ENCODE data around the gene LIPE. TPM values are rescaled to one million over a fixed set of nuclear protein-coding genes. Genes with fewer than 3 reads are reported as not detected.

Gene LIPE
- total RNA-seq, 1 experiment from 2014 or later: not detected

DNA sequence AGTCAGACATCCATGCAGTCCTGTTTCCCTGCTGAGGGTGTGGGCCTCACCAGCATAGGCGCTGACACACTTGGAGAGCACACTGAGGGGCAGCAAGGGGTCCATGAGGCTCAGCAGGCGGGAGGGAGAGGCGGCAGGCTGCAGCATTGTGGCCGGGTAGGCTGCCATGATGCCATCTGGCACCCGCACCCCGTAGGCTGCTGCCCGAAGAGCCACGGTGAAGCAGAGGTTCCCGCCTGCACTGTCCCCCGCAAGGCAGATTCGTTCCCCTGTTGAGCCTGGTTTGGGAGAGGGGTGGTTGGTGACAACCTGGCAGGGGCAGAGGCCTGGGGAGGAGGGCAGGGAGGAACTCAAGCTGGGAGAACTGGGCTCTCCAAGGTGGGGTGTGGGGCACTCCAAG lies 21.1 kb downstream of the LIPE start:
- no peak for DNase-seq

DNA sequence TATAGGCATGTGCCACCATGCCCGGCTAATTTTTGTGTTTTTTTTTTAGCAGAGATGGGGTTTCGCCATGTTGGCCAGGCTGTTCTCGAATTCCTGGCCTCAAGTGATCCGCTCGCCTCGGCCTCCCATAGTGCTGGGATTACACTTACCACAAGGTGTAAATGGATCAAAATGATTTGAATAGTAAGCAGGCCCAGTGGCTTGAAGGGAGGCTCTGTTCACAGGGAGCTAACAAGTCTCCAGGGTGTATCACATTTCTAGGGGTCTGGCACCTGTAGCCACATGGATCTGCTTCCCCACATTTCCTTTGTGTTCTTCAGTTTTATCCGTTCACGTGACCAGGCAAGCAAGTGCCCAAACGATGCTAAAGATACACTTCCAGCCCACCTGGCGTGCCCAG lies 23.6 kb downstream of the LIPE start:
- no peaks in the 10 kb centered on the region for H3K36me3 ChIP-seq
- H3K27me3 ChIP-seq: no peaks in the 10 kb centered on the region
- no peak for DNase-seq
- no peaks in the 10 kb centered on the region for H3K9me3 ChIP-seq
- H3K4me3 ChIP-seq: no peak overlapping the region

More for the DNA sequence above, 21.1 kb downstream of the LIPE start:
- H3K9me3 ChIP-seq: no peaks in the 10 kb centered on the region
- no peaks in the 10 kb centered on the region for H3K36me3 ChIP-seq
- H3K4me3 ChIP-seq: no peak overlapping the region
- no peaks in the 10 kb centered on the region for H3K27me3 ChIP-seq

DNA sequence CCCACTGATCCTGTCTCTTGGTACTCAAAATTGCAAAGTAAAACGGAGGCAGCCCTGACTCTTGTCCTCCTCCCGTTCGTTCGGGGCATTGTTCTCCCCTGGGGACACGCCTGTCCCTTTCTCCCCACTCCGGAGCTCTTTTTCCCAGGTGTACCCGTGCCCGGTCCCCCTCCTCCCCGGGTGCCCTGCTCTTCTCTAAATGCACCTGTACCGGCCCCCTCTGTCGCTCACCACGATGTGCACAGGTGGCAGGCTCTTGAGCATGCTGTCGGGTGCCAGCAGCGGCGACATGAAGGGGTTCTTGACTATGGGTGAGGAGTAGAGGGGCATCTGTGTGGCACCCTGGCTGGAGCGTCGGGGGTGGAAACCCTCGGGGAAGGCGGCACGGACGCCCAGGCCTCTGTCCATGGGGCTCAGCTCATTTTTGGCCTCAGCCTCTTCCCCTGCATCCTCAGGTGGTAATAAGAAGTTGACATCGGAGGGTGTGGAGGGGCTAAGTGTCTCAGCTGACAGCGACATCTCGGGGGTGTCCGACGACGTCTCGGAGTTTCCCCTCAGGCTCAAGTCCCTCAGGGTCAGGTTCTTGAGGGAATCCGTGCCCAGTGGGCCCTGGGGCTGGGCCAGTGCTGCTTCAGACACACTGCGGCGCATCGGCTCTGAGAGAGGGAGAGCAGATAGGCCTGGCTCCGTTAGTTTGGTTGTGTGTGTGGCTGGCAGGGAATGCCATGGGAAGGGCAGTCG lies 24.6 kb downstream of the LIPE start:
- no peak for DNase-seq
- Histone ChIP-seq H3K27me3 (no peaks in the 10 kb centered on the region), H3K4me3 (no peak overlapping the region), H3K9me3 (no peaks in the 10 kb centered on the region), H3K36me3 (no peaks in the 10 kb centered on the region)

DNA sequence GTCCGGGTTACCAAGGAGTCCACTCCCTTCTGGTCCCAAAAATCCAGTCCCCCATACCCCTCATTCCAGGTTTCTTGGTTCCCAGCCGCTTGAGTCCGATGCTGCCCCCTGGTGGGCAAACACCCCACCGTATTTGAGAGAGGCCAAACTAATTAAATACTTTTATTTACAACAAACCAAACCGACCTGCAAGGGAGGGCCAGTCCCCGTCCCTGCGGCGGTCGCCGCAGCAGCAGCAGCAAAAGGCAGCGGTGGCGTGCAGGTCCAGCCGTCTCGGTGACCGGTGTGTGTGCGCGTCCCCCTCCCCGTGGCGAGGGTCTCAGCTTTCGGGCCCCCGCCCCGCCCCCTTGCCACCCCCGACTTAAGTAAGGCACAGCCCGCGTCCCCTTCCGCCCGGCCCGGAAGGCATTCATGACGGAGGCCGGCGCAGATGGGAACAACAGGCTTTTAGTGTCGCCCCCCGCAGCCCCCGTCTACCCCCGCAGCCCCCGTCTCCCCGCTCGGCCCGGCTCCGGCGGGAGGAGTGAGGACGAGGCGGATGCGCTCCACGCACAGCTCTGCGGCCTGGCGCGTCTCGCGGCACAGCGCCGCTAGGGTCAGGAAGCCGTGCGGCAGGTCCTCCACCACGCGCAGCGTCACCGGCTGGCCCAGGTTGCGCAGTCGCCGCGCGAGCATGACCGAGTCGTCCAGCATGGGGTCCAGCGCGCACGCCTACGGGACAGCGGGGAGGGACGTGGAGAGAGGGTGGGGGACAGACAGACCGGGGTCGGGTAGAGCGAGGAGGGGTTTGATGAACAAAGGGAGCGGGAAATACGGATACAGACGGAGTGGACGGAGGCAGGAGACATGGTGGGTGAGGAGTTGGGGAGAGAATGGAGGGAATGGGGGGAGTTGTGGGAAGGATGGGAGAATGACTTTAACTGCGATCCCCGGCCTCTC lies 25.6 kb downstream of the LIPE start:
- peak; percentile 63 for DNase-seq
- Histone ChIP-seq H3K36me3 (no peaks in the 10 kb centered on the region), H3K4me3 (peak overlapping the region; percentile 36), H3K27me3 (no peaks in the 10 kb centered on the region), H3K9me3 (no peaks in the 10 kb centered on the region)

DNA sequence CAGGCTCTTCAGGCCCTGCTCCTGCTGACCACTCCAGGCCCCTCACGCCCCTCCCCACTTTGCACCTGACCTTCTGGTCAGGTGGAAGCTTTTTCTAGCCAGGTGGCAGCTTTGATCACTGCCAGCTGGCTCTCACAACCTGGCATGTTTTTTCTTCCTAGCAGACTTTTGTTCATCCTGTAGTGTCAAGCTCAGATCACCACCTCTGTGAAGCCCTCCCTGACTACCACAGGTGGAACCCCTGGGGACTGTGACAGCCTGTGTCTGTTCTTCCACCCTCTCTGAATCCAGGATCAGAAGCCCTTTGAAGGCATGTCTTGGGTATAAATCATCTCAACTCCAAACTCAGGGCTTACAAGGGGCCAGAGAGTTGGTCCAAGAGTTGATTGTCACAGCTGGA lies 26.8 kb downstream of the LIPE start:
- no peaks in the 10 kb centered on the region for H3K36me3 ChIP-seq
- no peak for DNase-seq

DNA sequence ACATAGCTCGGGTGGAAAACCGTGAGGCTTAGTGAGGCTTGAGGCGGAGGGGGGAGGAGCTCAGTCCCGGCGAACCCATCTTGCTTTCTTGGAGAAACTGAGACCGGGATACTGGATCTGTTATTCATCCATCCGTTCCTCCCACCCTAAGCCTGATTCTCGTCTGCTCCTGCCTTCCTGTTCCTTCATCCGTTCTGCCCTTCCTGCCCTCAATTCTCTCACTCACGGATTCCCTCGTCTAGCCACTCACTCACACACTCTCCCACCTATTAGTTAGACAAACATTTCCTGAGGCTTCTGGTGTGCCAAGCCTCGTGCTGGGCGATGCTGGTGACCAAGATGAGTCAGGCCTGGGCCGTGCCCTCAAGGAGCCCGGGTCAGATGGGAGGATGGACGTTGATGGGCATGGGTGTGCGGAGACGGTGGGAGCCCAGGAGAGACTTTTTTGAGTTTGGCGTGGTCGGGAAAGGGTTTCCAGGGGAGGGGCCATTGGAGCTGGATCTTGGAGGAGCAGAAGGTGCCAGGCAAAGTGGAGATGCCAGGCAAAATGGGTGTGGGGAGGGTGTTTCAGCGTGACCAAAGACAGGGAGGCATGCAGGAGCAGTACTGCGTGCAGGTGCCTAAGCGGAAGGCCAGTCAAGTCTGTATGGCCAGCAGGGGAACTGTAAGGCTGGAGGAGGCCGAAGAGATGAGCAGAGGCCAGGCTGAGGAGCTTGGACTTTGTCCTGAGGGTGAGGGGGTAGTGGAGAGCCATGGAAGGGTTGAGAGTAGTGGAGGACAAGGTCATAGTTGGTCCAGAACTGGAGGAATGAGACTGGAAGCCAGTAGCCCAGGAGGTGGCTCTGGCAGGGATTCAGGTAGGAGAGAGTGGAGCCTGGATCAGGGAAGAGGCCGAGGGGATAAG lies 29.7 kb downstream of the LIPE start:
- peak; percentile 59 for DNase-seq
- no peaks in the 10 kb centered on the region for H3K36me3 ChIP-seq
- no peaks in the 10 kb centered on the region for H3K9me3 ChIP-seq
- peak overlapping the region; percentile 73 for H3K4me3 ChIP-seq
- no peaks in the 10 kb centered on the region for H3K27me3 ChIP-seq

More for the DNA sequence above, 26.8 kb downstream of the LIPE start:
- Histone ChIP-seq H3K9me3 (no peaks in the 10 kb centered on the region), H3K4me3 (no peak overlapping the region), H3K27me3 (no peaks in the 10 kb centered on the region)

DNA sequence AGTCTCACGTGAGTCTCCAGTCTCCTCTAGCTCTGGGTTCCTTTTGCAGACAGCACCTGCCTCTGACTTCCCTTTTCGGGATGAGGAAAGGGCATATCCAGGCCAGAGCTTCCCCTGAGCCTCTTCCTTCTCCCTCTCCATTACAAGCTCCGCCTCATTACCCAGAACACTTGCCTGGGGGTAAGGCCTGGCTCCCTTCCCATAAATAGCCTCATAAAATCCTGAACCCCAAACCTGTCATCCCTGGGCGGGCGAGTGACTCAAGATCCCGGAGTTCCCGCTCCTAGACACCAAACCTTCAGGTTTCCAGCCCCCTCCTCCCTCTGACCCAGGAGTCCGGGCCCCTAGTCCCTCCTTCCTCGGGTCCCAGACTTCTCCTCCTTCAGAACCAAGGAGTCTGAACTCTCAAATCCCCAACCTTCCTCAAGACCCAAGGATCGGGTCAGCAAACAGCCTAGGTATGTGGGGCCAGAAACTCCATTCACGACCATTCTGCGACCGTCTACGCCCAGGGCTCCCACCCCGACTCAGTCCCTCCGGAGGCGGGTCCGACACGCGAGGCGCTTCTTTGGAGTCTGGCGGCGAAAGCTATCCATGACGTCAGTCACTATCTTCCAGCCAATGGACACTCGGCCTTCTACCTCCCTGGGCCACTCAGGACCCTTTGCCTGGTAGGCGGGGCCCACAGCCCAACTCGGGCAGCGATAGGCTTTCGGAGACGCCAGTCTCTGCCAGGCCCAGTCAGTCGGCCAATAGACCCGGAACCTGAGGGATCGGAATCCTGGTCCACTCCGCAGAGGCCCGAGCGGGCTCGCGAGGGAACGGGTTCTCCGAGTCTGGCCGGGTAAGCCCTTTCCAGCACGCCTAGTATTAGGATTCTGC lies 30.6 kb downstream of the LIPE start:
- DNase-seq: peak; percentile 100
- no peaks in the 10 kb centered on the region for H3K27me3 ChIP-seq

DNA sequence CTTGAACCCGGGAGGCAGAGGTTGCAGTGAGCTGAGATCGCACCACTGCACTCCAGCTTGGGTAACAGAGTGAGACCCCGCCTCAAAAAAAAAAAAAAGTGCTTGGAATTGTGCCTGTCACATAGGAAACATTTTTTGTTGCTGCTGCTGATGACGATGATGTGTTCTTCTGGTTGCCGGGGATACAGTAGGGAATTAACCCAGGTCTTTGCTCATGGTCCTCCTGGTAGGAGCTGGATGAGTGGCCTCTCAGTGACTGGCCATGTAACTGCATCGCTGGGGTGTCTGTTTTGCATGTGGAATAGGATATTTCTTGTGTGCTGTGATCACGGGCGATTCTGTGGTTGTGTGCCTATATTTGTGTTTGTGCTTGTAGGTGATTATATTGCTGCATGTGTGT lies 32.4 kb downstream of the LIPE start:
- Histone ChIP-seq H3K36me3 (no peaks in the 10 kb centered on the region), H3K27me3 (no peaks in the 10 kb centered on the region; the same call in 1 of the 2 replicates), H3K9me3 (no peaks in the 10 kb centered on the region), H3K4me3 (no peak overlapping the region)
- DNase-seq: no peak

More for the DNA sequence above, 30.6 kb downstream of the LIPE start:
- Histone ChIP-seq H3K9me3 (no peaks in the 10 kb centered on the region), H3K36me3 (no peaks in the 10 kb centered on the region), H3K4me3 (peak overlapping the region; percentile 73)

DNA sequence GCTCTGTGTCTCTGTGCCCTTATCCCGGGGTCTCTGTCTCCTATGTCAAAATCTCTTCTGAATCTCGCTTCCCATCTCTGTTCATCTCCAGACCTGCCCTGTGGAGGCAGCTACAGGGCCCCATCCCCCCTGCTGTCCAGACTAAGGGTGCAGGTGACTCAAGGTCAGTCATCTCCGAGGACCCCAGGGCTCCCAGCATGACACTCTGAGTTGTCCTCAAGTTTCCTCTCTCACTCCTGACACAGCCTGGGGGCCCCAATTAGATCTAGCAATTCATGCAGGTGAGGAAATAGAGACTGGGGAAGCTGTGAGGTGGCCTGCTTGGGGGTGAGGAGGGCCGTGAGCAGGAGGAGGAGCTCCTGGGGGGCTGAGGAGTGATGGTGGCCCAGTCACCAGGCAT lies 35.0 kb downstream of the LIPE start:
- H3K4me3 ChIP-seq: no peak overlapping the region
- H3K36me3 ChIP-seq: no peaks in the 10 kb centered on the region
- no peaks in the 10 kb centered on the region; the same call in 1 of the 2 replicates for H3K27me3 ChIP-seq
- no peak for DNase-seq
- H3K9me3 ChIP-seq: no peaks in the 10 kb centered on the region

DNA sequence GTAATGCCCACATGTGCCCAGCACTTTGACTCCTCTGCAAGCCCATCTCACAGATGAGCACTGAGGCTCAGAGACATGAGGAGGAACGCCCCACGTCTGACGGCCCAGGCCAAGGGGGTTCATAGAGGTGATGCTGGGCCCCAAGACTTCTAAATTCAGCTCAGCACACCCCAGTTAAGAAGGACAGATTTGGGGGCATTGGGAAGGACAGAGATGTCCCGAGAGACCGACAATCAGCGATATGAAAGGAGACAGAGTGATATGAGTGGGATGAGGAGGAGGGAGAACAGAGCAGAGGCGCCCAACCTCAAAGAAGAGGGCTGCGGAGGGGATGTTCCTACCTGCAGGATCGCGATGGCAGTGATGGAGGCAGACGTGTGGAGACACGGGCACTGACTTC lies 37.3 kb downstream of the LIPE start, which contains the start of gene CNFN:
Gene CNFN, minus strand, starts transcription at position 399 of the 400 bp plus-strand sequence. CDS start 1,260 bp downstream, outside the sequence.
- no peaks in the 10 kb centered on the region for H3K36me3 ChIP-seq
- H3K27me3 ChIP-seq: no peaks in the 10 kb centered on the region; the same call in 1 of the 2 replicates
- no peak within 1 kb of the TSS for H3K4me3 ChIP-seq
- DNase-seq: no peak
- H3K9me3 ChIP-seq: no peaks in the 10 kb centered on the region

DNA sequence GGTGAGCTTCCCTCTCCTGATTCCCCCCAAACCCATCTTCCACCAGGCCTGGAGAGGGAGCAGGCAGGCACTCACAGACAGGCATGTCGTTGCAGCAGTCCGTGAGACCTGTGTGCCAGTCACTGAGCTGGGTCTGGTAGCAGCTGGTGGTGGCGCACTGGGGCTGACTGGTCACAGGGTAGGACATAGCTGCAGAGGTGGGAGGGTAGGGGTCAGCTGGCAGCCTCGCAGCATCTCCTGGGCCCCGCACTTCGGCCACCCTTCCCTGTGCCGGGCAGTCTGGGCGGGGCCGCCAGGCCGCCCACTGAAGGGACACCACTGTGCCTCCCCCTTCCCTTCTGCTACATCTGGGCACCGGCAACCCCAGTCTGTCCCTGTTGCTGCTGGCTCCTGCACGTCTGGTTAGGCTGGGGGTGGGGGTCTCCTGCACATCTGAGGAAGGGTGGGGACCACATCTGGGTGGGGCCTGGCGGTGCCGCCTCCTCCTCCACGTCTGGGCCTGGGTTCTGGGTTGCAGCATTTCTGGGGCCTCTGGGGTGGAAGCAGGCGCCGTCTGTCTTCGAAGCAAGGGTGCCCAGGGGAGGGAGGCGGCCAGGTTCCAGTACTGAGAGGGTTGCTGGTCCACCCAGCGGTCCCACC lies 38.2 kb downstream of the LIPE start:
- Histone ChIP-seq H3K9me3 (no peaks in the 10 kb centered on the region), H3K4me3 (no peak overlapping the region), H3K27me3 (no peaks in the 10 kb centered on the region; the same call in 1 of the 2 replicates), H3K36me3 (no peaks in the 10 kb centered on the region)
- DNase-seq: no peak

DNA sequence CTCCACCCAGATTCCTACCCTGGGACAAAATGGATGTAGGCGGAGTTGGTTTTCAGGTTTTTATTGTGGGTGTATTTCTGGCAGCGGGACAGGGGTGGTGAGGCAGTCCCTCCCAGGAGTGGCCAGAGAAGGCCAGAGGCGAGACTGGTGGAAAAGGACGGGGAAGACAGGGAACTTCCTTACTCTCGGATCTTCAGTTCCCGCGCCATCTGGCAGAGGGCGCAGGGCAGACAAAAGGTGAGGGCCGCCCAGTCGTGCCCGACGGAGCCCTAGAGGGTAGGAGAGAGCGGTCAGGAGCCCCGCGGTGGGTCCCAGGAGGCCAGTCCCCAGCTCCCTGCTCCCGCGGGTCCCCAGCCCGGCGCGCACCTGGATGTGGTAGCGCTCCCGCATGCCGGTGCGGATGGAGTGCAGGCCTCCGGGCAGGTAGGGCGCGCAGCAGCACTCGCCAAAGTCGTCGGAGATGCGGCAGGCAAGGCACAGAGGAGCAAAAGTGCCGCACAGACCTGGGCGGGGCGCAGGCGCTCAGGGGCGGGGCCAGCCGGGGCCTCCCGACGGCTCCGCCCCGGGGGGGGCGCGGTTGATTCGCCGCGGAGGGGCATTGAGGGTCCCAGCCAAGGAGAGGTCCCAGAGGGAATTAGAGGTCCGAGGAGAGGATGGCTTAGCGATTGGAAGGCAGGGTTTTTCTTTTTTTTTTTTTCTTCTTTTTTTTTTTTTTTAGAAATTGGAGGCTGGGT lies 40.0 kb downstream of the LIPE start:
- peak overlapping the region; percentile 40 for H3K4me3 ChIP-seq
- DNase-seq: peak; percentile 84

DNA sequence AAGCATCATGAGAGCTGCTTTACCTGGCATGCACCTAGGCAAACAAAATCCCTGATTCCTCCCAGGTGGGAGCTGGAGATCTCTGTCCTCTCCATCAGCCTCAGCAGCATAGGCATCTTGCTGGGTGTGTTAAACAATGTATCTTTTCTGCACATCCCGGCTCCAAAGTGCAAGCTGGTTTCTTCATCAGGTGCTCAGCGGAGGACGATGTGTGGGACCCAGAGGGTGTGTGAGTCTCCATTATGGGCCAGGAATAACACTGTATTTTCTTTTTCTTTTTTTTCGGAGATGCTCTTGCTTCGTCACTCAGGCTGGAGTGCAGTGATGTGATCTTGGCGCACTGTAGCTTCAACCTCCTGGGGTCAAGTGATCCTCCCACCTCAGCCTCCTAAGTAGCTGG lies 47.0 kb downstream of the LIPE start:
- no peak overlapping the region for H3K4me3 ChIP-seq
- peaks cover 30% of the 10 kb centered on the region for H3K27me3 ChIP-seq
- H3K36me3 ChIP-seq: no peaks in the 10 kb centered on the region
- no peak for DNase-seq
- no peaks in the 10 kb centered on the region for H3K9me3 ChIP-seq

More for the DNA sequence above, 40.0 kb downstream of the LIPE start:
- Histone ChIP-seq H3K9me3 (no peaks in the 10 kb centered on the region), H3K27me3 (peaks cover 2% of the 10 kb centered on the region; the same call in 1 of the 2 replicates), H3K36me3 (no peaks in the 10 kb centered on the region)

All from MG63 (cell line).